Brain microvascular endothelial cell (primary cell): ENCODE measurements around the gene VASH1.

ENCODE experiments used
- DNase-seq: peaks from one replicate; pipeline ENCODE4 v3.0.0-alpha.2; 2020
- H3K27ac ChIP-seq: fragments of 250-450 bp; sonication (Bioruptor Pico); 2 replicates; pipeline ENCODE4 v1.5.1; 2020; ENCODE audit warnings: mild to moderate bottlenecking, moderate library complexity
- H3K27me3 ChIP-seq: fragments of 250-450 bp; sonication (Bioruptor Pico); replicated peaks from 2 replicates; pipeline ENCODE4 v1.5.1; 2020; ENCODE audit warnings: mild to moderate bottlenecking
- H3K36me3 ChIP-seq: fragments of 250-450 bp; sonication (Bioruptor Pico); replicated peaks from 2 replicates; pipeline ENCODE4 v1.5.1; 2020; ENCODE audit warnings: mild to moderate bottlenecking
- H3K4me3 ChIP-seq: 2 replicates; pipeline ENCODE4 v1.5.1; 2011; ENCODE audit warnings: low read depth, mild to moderate bottlenecking, control low read depth, low read length, moderate library complexity
- in situ Hi-C: cut with HindIII; loops from 2 replicates; pipeline ENCODE4 v1.10.0; 2017; ENCODE audit warnings: low sequenced_read_pairs, low pct_ligation_motif_present
- TF ChIP-seq, protein P1 (sequence below): IDR thresholded peaks from 2 replicates; pipeline ENCODE4 v1.5.1; 2011; ENCODE audit warnings: low read depth, mild to moderate bottlenecking, moderate library complexity, low read length, control low read depth, inconsistent platforms; ENCODE audit errors: missing control alignments

The VASH1 gene

DNA sequence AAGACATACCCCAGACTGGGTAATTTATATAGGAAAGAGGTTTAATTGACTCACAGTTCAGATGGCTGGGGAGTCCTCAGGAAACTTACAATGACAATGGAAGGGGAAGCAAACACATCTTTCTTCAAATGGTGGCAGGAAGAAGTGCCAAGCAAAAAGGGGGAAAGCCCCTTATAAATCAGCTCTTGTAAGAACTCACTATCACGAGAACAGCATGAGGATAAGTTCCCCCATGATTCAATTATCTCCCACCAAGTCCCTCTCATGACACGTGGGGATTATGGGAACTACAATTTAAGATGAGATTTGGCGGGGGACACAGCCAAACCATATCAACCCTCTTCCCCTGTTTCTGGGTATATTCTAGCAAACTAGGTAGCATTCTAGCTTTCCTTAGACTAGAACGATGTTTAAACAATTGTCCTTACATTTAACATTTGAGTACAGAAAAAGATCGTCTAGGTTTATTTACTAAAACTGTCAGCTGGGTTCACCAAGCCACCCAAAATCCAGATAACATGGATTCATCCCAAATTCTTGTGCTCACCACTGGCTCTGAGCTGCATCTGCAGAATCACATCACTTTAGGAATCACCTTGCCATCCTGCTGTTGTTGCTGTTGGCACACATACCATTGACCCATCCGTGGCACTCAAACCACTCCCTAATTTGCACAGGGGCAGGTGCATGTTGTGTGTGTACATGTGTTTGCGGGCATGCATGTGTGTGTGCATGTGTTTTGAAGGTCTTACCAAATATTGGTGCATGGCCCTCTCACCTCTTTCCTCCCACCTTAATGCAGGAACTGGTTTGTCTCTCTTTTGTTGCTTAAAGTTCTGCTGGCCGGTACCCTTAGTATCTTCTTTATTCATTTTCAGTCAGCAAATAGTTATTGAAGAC lies 36.4 kb upstream of the VASH1 start:
- H3K27me3 ChIP-seq: no peaks in the 10 kb centered on the region
- in situ Hi-C loops: no loop called here
- H3K36me3 ChIP-seq: no peaks in the 10 kb centered on the region
- DNase-seq: no peak
- no peak overlapping the region for H3K4me3 ChIP-seq
- no peak overlapping the region for H3K27ac ChIP-seq
- TF ChIP-seq, protein P1, sequence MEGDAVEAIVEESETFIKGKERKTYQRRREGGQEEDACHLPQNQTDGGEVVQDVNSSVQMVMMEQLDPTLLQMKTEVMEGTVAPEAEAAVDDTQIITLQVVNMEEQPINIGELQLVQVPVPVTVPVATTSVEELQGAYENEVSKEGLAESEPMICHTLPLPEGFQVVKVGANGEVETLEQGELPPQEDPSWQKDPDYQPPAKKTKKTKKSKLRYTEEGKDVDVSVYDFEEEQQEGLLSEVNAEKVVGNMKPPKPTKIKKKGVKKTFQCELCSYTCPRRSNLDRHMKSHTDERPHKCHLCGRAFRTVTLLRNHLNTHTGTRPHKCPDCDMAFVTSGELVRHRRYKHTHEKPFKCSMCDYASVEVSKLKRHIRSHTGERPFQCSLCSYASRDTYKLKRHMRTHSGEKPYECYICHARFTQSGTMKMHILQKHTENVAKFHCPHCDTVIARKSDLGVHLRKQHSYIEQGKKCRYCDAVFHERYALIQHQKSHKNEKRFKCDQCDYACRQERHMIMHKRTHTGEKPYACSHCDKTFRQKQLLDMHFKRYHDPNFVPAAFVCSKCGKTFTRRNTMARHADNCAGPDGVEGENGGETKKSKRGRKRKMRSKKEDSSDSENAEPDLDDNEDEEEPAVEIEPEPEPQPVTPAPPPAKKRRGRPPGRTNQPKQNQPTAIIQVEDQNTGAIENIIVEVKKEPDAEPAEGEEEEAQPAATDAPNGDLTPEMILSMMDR: no peak

DNA sequence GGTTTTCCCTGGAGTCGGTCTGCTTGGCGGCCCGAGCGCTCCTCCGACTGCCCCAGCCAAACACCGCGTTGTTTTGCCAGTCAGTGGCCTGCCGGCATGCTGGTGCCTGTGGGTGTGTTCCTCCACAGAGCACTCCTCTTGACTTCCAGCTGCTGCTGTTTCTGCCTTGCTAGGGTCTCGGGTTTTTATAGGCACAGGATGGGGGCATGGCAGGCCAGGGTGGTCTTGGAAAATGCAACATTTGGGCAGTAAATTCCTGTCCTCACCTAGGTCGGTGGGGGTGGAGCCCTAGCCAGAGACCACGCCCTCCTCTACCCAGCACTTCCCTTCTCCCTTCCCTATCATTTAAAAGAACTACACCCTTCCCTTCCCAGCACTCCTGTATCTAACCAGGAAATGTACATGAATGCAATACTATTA lies 34.7 kb upstream of the VASH1 start:
- DNase-seq: no peak
- TF ChIP-seq, protein P1: no peak
- Histone ChIP-seq H3K27ac (no peak overlapping the region), H3K36me3 (no peaks in the 10 kb centered on the region), H3K27me3 (no peaks in the 10 kb centered on the region), H3K4me3 (no peak overlapping the region)
- in situ Hi-C loops: no loop called here

DNA sequence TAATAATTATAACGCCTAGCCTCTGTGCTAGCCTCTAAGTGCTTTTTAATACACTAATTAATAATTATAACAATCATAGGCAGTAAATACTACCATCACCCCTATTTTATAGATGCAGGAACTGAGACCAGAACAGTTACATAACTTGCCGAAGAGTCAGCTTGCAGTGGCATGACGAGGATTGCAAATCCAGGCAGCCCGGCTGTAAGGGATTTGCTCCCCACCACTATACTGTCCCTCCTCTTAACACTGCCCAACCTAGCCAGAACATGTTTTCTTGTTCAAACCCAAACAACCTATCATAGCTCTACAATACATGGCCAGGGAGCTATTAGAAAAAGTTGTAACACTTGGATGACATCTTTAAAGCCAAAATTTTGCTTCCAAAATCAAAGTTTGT lies 33.9 kb upstream of the VASH1 start:
- in situ Hi-C loops: no loop called here
- TF ChIP-seq, protein P1: no peak
- DNase-seq: no peak

DNA sequence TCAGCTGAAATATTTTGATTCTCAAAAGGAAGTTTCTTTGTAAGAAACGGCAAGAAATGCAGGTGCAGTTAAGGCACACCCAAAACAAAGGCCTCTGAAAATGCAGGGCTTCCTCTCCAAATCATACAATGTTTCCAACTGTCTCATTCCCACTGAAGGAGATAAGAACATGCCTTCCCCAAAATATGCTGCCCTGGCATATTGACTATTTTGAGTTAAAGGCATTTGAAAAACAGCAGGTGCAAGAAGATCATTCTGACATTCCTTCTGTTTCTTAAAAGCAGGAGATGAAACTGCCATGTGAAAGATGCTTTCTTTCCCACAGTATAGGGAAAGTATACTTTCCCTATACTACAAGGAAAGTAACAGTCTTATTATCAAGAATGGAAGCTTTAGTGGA lies 33.4 kb upstream of the VASH1 start:
- DNase-seq: no peak
- H3K27me3 ChIP-seq: no peaks in the 10 kb centered on the region
- in situ Hi-C loops: no loop called here
- H3K4me3 ChIP-seq: no peak overlapping the region
- TF ChIP-seq, protein P1: no peak
- H3K27ac ChIP-seq: no peak overlapping the region
- H3K36me3 ChIP-seq: no peaks in the 10 kb centered on the region

More for the DNA sequence above, 33.9 kb upstream of the VASH1 start:
- H3K36me3 ChIP-seq: no peaks in the 10 kb centered on the region
- H3K27me3 ChIP-seq: no peaks in the 10 kb centered on the region
- H3K27ac ChIP-seq: no peak overlapping the region
- H3K4me3 ChIP-seq: no peak overlapping the region

DNA sequence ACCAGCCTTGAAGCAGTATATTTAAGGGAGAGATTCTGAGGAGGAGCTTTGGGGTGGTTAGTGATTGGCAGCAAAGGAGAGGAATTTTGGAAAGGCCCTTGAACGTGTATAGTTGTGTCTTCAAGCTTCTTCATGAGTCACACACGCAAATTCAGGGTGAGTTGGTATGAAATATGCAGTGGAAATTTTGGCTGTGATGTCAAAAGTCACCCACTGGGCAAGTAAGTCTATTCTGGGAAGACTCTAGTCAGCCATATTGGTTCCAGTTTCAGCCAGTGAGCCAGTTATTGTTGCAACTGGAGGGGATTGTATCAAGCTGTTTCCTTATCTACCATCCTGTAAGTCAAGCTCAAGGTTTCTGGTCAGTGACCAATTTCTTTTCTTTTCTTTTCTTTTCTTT lies 32.0 kb upstream of the VASH1 start:
- in situ Hi-C loops: no loop called here
- H3K27me3 ChIP-seq: no peaks in the 10 kb centered on the region
- H3K36me3 ChIP-seq: no peaks in the 10 kb centered on the region
- no peak overlapping the region for H3K4me3 ChIP-seq
- TF ChIP-seq, protein P1: no peak
- no peak for DNase-seq
- no peak overlapping the region for H3K27ac ChIP-seq
